Memory B cell (primary cell): ENCODE measurements around the gene PHOSPHO2.
"Not testable (repeated sequence)": the region's sequence is repeated elsewhere in the genome, so short reads cannot be mapped to it uniquely, and the experiment has no call there.

Source experiments
- ATAC-seq: fragments of 150-1000 bp; cut with Tn5 transposase; 2 replicates; pipeline ENCODE4 v1.10.0; 2021; ENCODE audit warnings: low read depth, mild to moderate bottlenecking, moderate library complexity
- DNase-seq, 2 donors: peaks; one replicate each; pipeline ENCODE4 v3.0.0; 2022; ENCODE audit warnings: low spot score in 2 of 2
- H3K27ac Mint-ChIP-seq: one replicate; pipeline ENCODE4 v1.8.0; 2022; ENCODE audit warnings: mild to moderate bottlenecking, moderate library complexity, mixed read lengths
- H3K27me3 Mint-ChIP-seq: one replicate; pipeline ENCODE4 v1.8.0; 2022; ENCODE audit warnings: mixed read lengths
- H3K36me3 Mint-ChIP-seq: one replicate; pipeline ENCODE4 v1.8.0; 2022; ENCODE audit warnings: mild to moderate bottlenecking, mixed read lengths
- H3K4me1 Mint-ChIP-seq: one replicate; pipeline ENCODE4 v1.8.0; 2022; ENCODE audit warnings: mixed read lengths
- H3K4me3 Mint-ChIP-seq: one replicate; pipeline ENCODE4 v1.8.0; 2022; ENCODE audit warnings: mild to moderate bottlenecking, moderate library complexity, mixed read lengths
- H3K9me3 Mint-ChIP-seq: one replicate; pipeline ENCODE4 v1.8.0; 2022; ENCODE audit warnings: mixed read lengths

Gene PHOSPHO2

GRCh38 chr2:169670937-169671336, 23.3 kb upstream of the PHOSPHO2 start:
- Mint-ChIP-seq H3K4me1 (no peaks in the 10 kb centered on the region), H3K4me3 (no peak overlapping the region), H3K9me3 (no peaks in the 10 kb centered on the region), H3K27me3 (peaks cover 18% of the 10 kb centered on the region), H3K27ac (no peak overlapping the region), H3K36me3 (no peaks in the 10 kb centered on the region)
- ATAC-seq (no peak), DNase-seq (no peak)

- Mint-ChIP-seq H3K4me1 (no peaks in the 10 kb centered on the region), H3K36me3 (no peaks in the 10 kb centered on the region), H3K9me3 (no peaks in the 10 kb centered on the region), H3K27me3 (peaks cover 19% of the 10 kb centered on the region), H3K27ac (no peak overlapping the region), H3K4me3 (no peak overlapping the region)
- ATAC-seq (no peak), DNase-seq (no peak)
Measured at GRCh38 chr2:169672406-169672805, 21.9 kb upstream of the PHOSPHO2 start.

GRCh38 chr2:169673106-169673505, 21.2 kb upstream of the PHOSPHO2 start:
- Mint-ChIP-seq H3K4me3 (no peak overlapping the region), H3K27me3 (peaks cover 19% of the 10 kb centered on the region)

GRCh38 chr2:169673921-169674320, 20.3 kb upstream of the PHOSPHO2 start:
- no peak overlapping the region for H3K4me3 Mint-ChIP-seq
- H3K36me3 Mint-ChIP-seq, result no peaks in the 10 kb centered on the region
- peaks cover 19% of the 10 kb centered on the region for H3K27me3 Mint-ChIP-seq
- DNase-seq, result no peak
- no peak for ATAC-seq
- no peaks in the 10 kb centered on the region for H3K4me1 Mint-ChIP-seq
- no peaks in the 10 kb centered on the region for H3K9me3 Mint-ChIP-seq
- no peak overlapping the region for H3K27ac Mint-ChIP-seq

More at GRCh38 chr2:169673106-169673505, 21.2 kb upstream of the PHOSPHO2 start:
- ATAC-seq (no peak), DNase-seq (no peak)
- Mint-ChIP-seq H3K9me3 (no peaks in the 10 kb centered on the region), H3K4me1 (no peaks in the 10 kb centered on the region), H3K36me3 (no peaks in the 10 kb centered on the region), H3K27ac (no peak overlapping the region)

- no peak for DNase-seq
- no peak overlapping the region for H3K27ac Mint-ChIP-seq
- H3K4me1 Mint-ChIP-seq, result no peaks in the 10 kb centered on the region
- no peak for ATAC-seq
- peaks cover 16% of the 10 kb centered on the region for H3K27me3 Mint-ChIP-seq
- H3K4me3 Mint-ChIP-seq, result no peak overlapping the region
- peaks cover 5% of the 10 kb centered on the region for H3K9me3 Mint-ChIP-seq
- H3K36me3 Mint-ChIP-seq, result no peaks in the 10 kb centered on the region
Measured at GRCh38 chr2:169676357-169676756, 17.9 kb upstream of the PHOSPHO2 start.

GRCh38 chr2:169676850-169677249, 17.4 kb upstream of the PHOSPHO2 start:
- Mint-ChIP-seq H3K4me3 (no peak overlapping the region), H3K27ac (no peak overlapping the region), H3K9me3 (peaks cover 5% of the 10 kb centered on the region), H3K27me3 (peaks cover 16% of the 10 kb centered on the region), H3K4me1 (no peaks in the 10 kb centered on the region), H3K36me3 (no peaks in the 10 kb centered on the region)
- DNase-seq (no peak), ATAC-seq (no peak)

- Mint-ChIP-seq H3K4me3 (no peak overlapping the region), H3K4me1 (no peaks in the 10 kb centered on the region), H3K9me3 (peaks cover 5% of the 10 kb centered on the region), H3K27ac (no peak overlapping the region), H3K36me3 (no peaks in the 10 kb centered on the region), H3K27me3 (peaks cover 5% of the 10 kb centered on the region)
- DNase-seq (no peak), ATAC-seq (no peak)
Measured at GRCh38 chr2:169683054-169683424, 11.2 kb upstream of the PHOSPHO2 start.

- H3K9me3 Mint-ChIP-seq, result peaks cover 9% of the 10 kb centered on the region
- H3K27me3 Mint-ChIP-seq, result peaks cover 8% of the 10 kb centered on the region
- H3K4me1 Mint-ChIP-seq, result no peaks in the 10 kb centered on the region
- H3K27ac Mint-ChIP-seq, result no peak overlapping the region
- DNase-seq, result no peak
- H3K4me3 Mint-ChIP-seq, result no peak overlapping the region
- no peak for ATAC-seq
- peaks cover 3% of the 10 kb centered on the region for H3K36me3 Mint-ChIP-seq
Measured at GRCh38 chr2:169683425-169684134, 10.7 kb upstream of the PHOSPHO2 start.

- H3K27ac Mint-ChIP-seq, result no peak overlapping the region
- peaks cover 10% of the 10 kb centered on the region for H3K27me3 Mint-ChIP-seq
- H3K4me3 Mint-ChIP-seq, result no peak overlapping the region
- peaks cover 6% of the 10 kb centered on the region for H3K36me3 Mint-ChIP-seq
- no peaks in the 10 kb centered on the region for H3K4me1 Mint-ChIP-seq
- H3K9me3 Mint-ChIP-seq, result peaks cover 12% of the 10 kb centered on the region
- DNase-seq (no peak), ATAC-seq (no peak)
Measured at GRCh38 chr2:169684135-169684565, 10.1 kb upstream of the PHOSPHO2 start.

- H3K27ac Mint-ChIP-seq, H3K4me3 Mint-ChIP-seq: not testable (repeated sequence)
Measured at GRCh38 chr2:169684712-169685111, 9.6 kb upstream of the PHOSPHO2 start.

GRCh38 chr2:169686825-169687224, 7.4 kb upstream of the PHOSPHO2 start:
- peaks cover 12% of the 10 kb centered on the region for H3K36me3 Mint-ChIP-seq
- peaks cover 14% of the 10 kb centered on the region for H3K27me3 Mint-ChIP-seq
- not testable (repeated sequence) for H3K4me1 Mint-ChIP-seq, H3K4me3 Mint-ChIP-seq, H3K27ac Mint-ChIP-seq, ATAC-seq, DNase-seq
- peaks cover 14% of the 10 kb centered on the region for H3K9me3 Mint-ChIP-seq

More at GRCh38 chr2:169684712-169685111, 9.6 kb upstream of the PHOSPHO2 start:
- H3K36me3 Mint-ChIP-seq, ATAC-seq, DNase-seq, H3K4me1 Mint-ChIP-seq: not testable (repeated sequence)
- Mint-ChIP-seq H3K27me3 (peaks cover 10% of the 10 kb centered on the region), H3K9me3 (peaks cover 12% of the 10 kb centered on the region)

GRCh38 chr2:169687943-169688342, 6.3 kb upstream of the PHOSPHO2 start:
- not testable (repeated sequence) for DNase-seq, ATAC-seq, H3K27ac Mint-ChIP-seq, H3K4me1 Mint-ChIP-seq, H3K4me3 Mint-ChIP-seq
- peaks cover 14% of the 10 kb centered on the region for H3K9me3 Mint-ChIP-seq
- H3K27me3 Mint-ChIP-seq, result peaks cover 12% of the 10 kb centered on the region
- H3K36me3 Mint-ChIP-seq, result peaks cover 12% of the 10 kb centered on the region

- Mint-ChIP-seq H3K27ac (no peak overlapping the region), H3K27me3 (peaks cover 12% of the 10 kb centered on the region), H3K36me3 (peaks cover 12% of the 10 kb centered on the region), H3K4me3 (no peak overlapping the region), H3K9me3 (peaks cover 14% of the 10 kb centered on the region), H3K4me1 (peaks cover 4% of the 10 kb centered on the region)
- no peak for DNase-seq
- ATAC-seq, result no peak
Measured at GRCh38 chr2:169690958-169691357, 3.3 kb upstream of the PHOSPHO2 start.

GRCh38 chr2:169692718-169693117, 1.6 kb upstream of the PHOSPHO2 start:
- Mint-ChIP-seq H3K27me3 (peaks cover 9% of the 10 kb centered on the region), H3K27ac (peak overlapping the region; percentile 99), H3K4me1 (peaks cover 4% of the 10 kb centered on the region), H3K36me3 (peaks cover 12% of the 10 kb centered on the region), H3K9me3 (peaks cover 14% of the 10 kb centered on the region), H3K4me3 (no peak overlapping the region)
- ATAC-seq (no peak), DNase-seq (no peak)

- peak overlapping the region; percentile 89 for H3K4me3 Mint-ChIP-seq
- peaks cover 8% of the 10 kb centered on the region for H3K27me3 Mint-ChIP-seq
- peaks cover 4% of the 10 kb centered on the region for H3K4me1 Mint-ChIP-seq
- H3K27ac Mint-ChIP-seq, result peak overlapping the region; percentile 99
- ATAC-seq (no peak), DNase-seq (peak in 1 of 2 donors; percentile 16)
- H3K36me3 Mint-ChIP-seq, result peaks cover 12% of the 10 kb centered on the region
- peaks cover 13% of the 10 kb centered on the region for H3K9me3 Mint-ChIP-seq
Measured at GRCh38 chr2:169693360-169693759, 909 bp upstream of the PHOSPHO2 start.
